ENCODE measurements around the gene GPR42.
"Not testable (repeated sequence)": the region's sequence is repeated elsewhere in the genome, so short reads cannot be mapped to it uniquely, and the experiment has no call there.

Gene GPR42

DNA sequence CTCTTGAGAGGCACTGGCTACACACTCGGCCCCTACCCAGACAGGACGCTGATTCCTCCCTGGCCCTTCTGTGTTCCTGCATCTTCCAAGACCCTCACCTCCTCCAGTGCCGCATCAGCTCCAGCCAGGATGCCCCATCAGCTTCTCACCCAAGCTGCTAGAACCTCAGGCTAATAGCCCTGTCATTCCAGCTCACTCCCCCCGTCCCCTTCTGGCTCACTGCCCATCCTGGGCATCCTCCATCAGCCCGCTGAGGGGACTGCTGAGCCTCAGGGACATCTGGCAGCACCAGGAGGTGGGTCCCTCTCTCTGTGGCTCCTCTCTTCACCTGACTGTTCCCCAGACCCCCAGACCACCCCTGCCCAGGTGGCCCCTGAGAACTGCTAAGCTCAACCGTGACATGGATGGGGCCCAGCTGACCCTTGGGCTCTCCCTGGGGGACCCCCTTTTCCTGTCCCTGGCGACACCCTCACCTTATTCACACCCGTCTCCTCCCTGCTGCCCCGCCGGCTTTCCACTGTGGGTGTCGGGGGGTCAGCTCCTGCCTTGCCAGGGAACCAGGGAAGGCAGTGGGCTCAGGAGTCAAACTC lies 7.8 kb upstream of the GPR42 start:
- no peak overlapping the region for H3K4me3 ChIP-seq (ENCODE audit: low read depth, low read length)
- TF ChIP-seq, protein P1, sequence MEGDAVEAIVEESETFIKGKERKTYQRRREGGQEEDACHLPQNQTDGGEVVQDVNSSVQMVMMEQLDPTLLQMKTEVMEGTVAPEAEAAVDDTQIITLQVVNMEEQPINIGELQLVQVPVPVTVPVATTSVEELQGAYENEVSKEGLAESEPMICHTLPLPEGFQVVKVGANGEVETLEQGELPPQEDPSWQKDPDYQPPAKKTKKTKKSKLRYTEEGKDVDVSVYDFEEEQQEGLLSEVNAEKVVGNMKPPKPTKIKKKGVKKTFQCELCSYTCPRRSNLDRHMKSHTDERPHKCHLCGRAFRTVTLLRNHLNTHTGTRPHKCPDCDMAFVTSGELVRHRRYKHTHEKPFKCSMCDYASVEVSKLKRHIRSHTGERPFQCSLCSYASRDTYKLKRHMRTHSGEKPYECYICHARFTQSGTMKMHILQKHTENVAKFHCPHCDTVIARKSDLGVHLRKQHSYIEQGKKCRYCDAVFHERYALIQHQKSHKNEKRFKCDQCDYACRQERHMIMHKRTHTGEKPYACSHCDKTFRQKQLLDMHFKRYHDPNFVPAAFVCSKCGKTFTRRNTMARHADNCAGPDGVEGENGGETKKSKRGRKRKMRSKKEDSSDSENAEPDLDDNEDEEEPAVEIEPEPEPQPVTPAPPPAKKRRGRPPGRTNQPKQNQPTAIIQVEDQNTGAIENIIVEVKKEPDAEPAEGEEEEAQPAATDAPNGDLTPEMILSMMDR (IDR thresholded peaks at IDR 0.05; ENCODE audit: low read depth, low read length) = no peak
- in situ Hi-C loops (cut with HindIII; ENCODE audit: low sequenced_read_pairs) = no loop called here
- no peak for DNase-seq (ENCODE audit: low read depth, low spot score)

DNA sequence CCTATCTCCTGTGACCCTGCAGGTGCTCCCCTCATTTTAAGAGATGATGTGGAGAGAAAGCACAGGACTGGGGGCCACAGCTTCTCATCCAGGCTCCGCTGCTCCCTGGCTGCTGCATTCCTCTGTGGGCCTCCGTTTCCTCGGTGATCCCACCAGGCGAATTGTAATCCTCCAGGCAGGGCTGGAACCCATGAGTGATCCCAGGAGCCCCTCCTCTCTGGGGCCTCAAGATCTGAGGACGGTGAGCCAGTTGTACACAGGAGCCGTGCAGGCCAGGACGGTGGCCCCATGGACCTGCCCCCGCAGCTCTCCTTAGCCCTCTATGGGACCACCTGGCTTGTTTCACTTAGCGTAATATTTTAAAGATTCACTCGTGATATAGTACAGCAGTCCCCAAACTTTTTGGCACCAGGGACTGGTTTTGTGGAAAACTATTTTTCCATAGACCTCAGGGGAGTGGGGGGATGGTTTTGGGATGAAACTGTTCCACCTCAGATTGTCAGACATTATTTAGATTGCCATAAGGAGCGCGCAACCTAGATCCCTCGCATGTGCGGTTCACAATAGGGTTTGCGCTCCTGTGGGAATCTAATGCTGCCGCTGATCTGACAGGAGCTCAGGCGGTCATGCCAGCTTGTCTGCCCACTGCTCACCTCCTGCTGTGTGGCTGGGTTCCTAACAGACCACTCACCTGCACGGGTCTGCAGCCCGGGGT lies 7.0 kb upstream of the GPR42 start:
- in situ Hi-C loops (cut with HindIII; ENCODE audit: low sequenced_read_pairs) = no loop called here
- TF ChIP-seq, protein P1 (IDR thresholded peaks at IDR 0.05; ENCODE audit: low read depth, low read length) = no peak
- H3K4me3 ChIP-seq (ENCODE audit: low read depth, low read length) = no peak overlapping the region
- DNase-seq (ENCODE audit: low read depth, low spot score) = no peak

DNA sequence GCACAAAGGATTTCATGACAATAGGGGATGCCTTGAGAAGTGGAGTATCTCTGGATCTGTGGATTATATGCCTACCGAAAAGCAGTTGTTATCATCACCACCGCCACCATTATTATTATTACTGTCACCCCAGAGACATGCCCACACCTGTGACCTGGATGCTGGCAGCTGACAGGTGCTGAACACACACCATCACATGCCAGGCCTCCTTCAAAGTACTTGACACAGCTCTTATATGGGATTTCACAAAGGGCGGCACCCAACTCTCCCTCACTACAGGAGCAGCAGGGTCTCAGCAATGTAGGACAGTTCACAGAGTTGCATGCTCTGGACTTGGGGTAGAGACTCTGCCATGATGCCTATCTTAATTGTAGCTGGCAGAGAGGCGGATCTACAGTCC lies 5.6 kb upstream of the GPR42 start:
- H3K4me3 ChIP-seq (ENCODE audit: low read depth, low read length) = no peak overlapping the region
- in situ Hi-C loops (cut with HindIII; ENCODE audit: low sequenced_read_pairs) = no loop called here
- TF ChIP-seq, protein P1 (IDR thresholded peaks at IDR 0.05; ENCODE audit: low read depth, low read length) = no peak
- no peak for DNase-seq (ENCODE audit: low read depth, low spot score)

DNA sequence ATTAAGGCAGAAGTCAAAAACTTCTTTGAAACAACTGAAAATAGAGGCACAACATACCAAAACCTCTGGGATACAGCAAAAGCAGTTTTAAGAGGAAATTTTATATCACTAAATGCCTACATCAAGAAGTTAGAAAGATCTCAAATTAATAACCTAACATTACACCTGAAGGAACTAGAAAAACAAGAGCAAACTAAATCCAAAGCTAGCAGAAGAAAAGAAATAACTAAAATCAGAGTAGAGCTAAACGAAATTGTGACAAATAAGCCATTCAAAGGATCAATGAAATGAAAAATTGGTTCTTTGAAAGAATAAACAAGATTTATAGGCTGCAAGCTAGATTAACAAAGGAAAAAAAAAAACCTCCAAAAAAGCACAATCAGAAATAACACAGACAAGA lies 2.5 kb upstream of the GPR42 start:
- H3K4me3 ChIP-seq (ENCODE audit: low read depth, low read length) = no peak overlapping the region
- no peak for DNase-seq (ENCODE audit: low read depth, low spot score)
- TF ChIP-seq, protein P1 (IDR thresholded peaks at IDR 0.05; ENCODE audit: low read depth, low read length) = no peak
- in situ Hi-C loops (cut with HindIII; ENCODE audit: low sequenced_read_pairs) = no loop called here

DNA sequence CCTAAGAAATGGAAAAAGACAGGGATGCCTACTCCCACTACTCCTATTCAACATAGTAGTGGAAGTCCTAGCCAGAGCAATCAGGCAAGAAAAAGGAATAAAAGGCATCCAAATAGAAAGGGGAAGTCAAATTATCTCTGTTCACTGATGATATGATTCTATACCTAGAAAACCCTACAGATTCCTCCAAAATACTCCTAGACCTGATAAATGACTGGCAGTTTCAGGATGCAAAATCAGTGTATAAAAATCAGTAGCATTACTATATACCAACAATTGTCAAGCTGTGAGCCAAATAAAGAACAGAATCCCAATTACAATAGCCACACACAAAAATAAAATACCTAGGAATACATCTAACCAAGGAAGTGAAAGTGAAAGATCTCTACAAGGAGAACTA lies 1.3 kb upstream of the GPR42 start:
- TF ChIP-seq, protein P1 (IDR thresholded peaks at IDR 0.05; ENCODE audit: low read depth, low read length) = no peak

DNA sequence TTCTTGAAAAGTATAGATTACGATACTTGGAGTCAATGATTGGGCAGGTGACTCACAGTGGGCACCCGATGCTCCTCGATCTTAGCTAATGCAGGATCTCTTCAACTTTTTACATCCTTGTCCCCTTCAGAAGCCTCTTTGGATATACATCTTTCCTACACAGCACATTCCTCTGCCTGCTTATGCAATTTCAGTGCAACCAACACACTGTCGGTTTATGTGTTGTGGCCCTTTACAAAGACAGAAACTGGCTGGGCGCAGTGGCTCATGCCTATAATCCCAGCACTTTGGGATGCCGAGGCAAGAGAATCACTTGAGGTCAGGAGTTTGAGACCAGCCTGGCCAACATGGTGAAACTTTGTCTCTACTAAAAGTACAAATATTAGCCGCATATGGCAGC lies 2.6 kb downstream of the GPR42 start:
- H3K4me3 ChIP-seq (ENCODE audit: low read depth, low read length) = no peak overlapping the region
- TF ChIP-seq, protein P1 (IDR thresholded peaks at IDR 0.05; ENCODE audit: low read depth, low read length) = no peak
- in situ Hi-C loops (cut with HindIII; ENCODE audit: low sequenced_read_pairs) = no loop called here
- DNase-seq (ENCODE audit: low read depth, low spot score) = no peak

More for the DNA sequence above, 1.3 kb upstream of the GPR42 start:
- H3K4me3 ChIP-seq (ENCODE audit: low read depth, low read length) = no peak overlapping the region
- in situ Hi-C loops (cut with HindIII; ENCODE audit: low sequenced_read_pairs) = no loop called here
- DNase-seq (ENCODE audit: low read depth, low spot score) = no peak

DNA sequence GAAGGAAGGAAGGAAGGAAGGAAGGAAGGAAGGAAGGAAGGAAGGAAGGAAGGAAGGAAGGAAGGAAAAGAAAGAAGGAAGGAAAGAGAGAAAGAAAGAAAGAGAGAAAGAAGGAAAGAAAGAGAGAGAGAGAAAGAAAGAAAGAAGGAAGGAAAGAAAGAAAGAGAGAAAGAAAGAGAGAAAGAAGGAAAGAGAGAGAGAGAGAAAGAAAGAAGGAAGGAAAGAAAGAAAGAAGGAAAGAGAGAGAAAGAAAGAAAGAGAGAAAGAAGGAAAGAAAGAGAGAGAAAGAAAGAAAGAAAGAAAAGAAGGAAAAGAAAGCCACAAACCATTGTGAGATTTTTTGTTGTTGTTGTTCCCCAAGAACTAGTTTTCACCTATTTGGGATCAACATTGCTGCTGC lies 3.2 kb downstream of the GPR42 start:
- DNase-seq (ENCODE audit: low read depth, low spot score); H3K4me3 ChIP-seq (ENCODE audit: low read depth, low read length); in situ Hi-C loops (cut with HindIII; ENCODE audit: low sequenced_read_pairs): not testable (repeated sequence)

Data from astrocyte of the spinal cord (primary cell).